Mesothelial cell of epicardium (in vitro differentiated cells): ENCODE measurements around the gene SPR. TPM values are rescaled to one million over a fixed set of nuclear protein-coding genes. Genes with fewer than 3 reads are reported as not detected.

Source experiments
- DNase-seq, 2 experiments: peaks; one replicate each; pipeline ENCODE4 v3.0.0; 2021; ENCODE audit warnings: low spot score in 2 of 2; ENCODE audit not compliant: unreplicated experiment in 2 of 2
- H3K27ac Mint-ChIP-seq: 2 replicates; pipeline ENCODE4 v1.8.0; 2021; ENCODE audit warnings: mixed read lengths
- H3K27me3 Mint-ChIP-seq: 2 replicates; pipeline ENCODE4 v1.8.0; 2021; ENCODE audit warnings: low read depth, mixed read lengths
- H3K36me3 Mint-ChIP-seq: 2 replicates; pipeline ENCODE4 v1.8.0; 2021; ENCODE audit warnings: mixed read lengths
- H3K4me1 Mint-ChIP-seq: 2 replicates; pipeline ENCODE4 v1.8.0; 2021; ENCODE audit warnings: mixed read lengths
- H3K4me3 Mint-ChIP-seq: 2 replicates; pipeline ENCODE4 v1.8.0; 2021; ENCODE audit warnings: mild to moderate bottlenecking, moderate library complexity, mixed read lengths
- H3K9me3 Mint-ChIP-seq: 2 replicates; pipeline ENCODE4 v1.8.0; 2021; ENCODE audit warnings: mixed read lengths
- total RNA-seq: library from RNA; stranded (reverse); gene quantifications from 3 replicates; pipeline ENCODE4 v1.2.1, GENCODE V29; 2021
- TF ChIP-seq, protein P1 (sequence below): fragments of 200-600 bp; sonication (generic); IDR thresholded peaks from one replicate; pipeline ENCODE4 v1.5.0; 2021; ENCODE audit warnings: antibody characterized with exemption; ENCODE audit not compliant: unreplicated experiment

SPR gene
- total RNA-seq, 1 donor from 2014 or later: 12.5 TPM

DNA sequence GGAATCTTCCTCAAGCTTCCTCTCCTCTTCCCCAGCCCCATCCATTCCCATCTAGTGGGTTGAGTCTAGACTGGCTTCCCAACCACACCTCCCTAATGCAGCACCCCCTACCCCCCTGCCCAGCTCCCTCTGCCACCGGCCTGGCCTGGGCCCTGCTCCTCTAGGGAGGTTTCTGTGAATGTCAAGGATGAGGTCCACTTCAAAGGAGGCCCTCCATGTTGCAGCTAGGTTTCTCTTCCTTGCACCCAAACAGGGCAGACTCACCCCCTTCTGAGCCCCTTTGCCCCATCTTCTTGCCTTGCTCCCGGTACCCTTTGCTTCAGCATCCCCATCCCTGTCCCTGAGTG lies 48.4 kb downstream of the SPR start:
- Mint-ChIP-seq H3K36me3 (no peaks in the 10 kb centered on the region), H3K27ac (no peak overlapping the region), H3K27me3 (peaks cover 27% of the 10 kb centered on the region), H3K4me1 (peaks cover 7% of the 10 kb centered on the region), H3K4me3 (no peak overlapping the region), H3K9me3 (no peaks in the 10 kb centered on the region)
- TF ChIP-seq, protein P1, sequence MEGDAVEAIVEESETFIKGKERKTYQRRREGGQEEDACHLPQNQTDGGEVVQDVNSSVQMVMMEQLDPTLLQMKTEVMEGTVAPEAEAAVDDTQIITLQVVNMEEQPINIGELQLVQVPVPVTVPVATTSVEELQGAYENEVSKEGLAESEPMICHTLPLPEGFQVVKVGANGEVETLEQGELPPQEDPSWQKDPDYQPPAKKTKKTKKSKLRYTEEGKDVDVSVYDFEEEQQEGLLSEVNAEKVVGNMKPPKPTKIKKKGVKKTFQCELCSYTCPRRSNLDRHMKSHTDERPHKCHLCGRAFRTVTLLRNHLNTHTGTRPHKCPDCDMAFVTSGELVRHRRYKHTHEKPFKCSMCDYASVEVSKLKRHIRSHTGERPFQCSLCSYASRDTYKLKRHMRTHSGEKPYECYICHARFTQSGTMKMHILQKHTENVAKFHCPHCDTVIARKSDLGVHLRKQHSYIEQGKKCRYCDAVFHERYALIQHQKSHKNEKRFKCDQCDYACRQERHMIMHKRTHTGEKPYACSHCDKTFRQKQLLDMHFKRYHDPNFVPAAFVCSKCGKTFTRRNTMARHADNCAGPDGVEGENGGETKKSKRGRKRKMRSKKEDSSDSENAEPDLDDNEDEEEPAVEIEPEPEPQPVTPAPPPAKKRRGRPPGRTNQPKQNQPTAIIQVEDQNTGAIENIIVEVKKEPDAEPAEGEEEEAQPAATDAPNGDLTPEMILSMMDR: no peak
- no peak for DNase-seq

DNA sequence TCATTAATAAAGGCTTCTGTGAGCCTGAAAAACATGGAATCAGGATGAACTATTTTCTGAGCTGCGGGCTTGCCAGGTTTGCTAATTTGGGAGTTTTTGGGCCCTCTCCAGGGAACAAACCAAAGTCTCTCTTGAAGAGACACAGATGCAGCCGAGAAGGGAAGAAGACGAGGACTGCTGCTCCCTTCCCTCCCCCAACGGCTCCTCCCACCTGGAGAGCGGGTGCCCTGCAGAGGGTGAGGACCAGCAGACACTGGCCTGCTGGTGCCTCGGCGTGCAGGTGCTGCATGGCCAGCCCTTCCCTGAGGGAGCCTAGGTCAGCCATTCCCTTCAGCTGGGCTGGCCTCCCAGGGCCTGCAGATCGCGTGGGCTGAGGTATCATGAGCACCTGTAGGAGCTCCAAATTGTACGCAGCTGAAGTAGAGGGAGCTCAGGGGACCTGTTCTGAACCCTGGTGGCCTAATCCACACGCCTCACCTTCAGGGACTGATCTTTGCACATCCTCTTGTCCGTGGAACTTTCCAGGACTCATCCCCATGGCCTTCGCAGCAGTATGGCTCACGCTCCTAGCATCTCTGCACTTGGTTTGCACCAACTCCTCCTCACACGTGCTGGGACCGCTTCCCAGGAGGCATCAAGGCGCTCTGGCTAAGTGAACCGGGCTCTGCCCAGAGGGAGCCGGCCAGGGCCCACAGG lies 49.6 kb downstream of the SPR start:
- Mint-ChIP-seq H3K36me3 (no peaks in the 10 kb centered on the region), H3K9me3 (no peaks in the 10 kb centered on the region), H3K27me3 (peaks cover 27% of the 10 kb centered on the region), H3K27ac (no peak overlapping the region), H3K4me3 (no peak overlapping the region), H3K4me1 (peaks cover 12% of the 10 kb centered on the region)
- no peak for DNase-seq
- TF ChIP-seq, protein P1: no peak

DNA sequence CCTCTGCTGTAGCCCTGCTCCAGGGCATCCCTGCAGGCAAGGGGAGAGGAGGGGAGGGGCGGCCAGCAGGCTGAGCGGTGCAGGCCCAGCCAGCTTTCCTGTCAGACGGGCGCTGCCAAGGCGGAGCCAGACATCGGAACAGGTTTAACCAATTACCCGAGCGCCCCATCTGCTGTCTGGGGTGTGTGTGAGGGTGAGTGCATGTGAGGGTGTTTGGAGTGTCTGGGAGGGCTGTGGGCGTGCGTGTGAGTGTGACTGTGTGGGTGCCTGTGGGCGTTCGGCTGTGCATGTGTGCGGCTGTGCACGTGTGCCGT lies 50.1 kb downstream of the SPR start:
- no peak for DNase-seq
- Mint-ChIP-seq H3K36me3 (no peaks in the 10 kb centered on the region), H3K27ac (no peak overlapping the region), H3K27me3 (peaks cover 24% of the 10 kb centered on the region), H3K4me3 (no peak overlapping the region), H3K9me3 (no peaks in the 10 kb centered on the region), H3K4me1 (peaks cover 12% of the 10 kb centered on the region)
- TF ChIP-seq, protein P1: no peak

DNA sequence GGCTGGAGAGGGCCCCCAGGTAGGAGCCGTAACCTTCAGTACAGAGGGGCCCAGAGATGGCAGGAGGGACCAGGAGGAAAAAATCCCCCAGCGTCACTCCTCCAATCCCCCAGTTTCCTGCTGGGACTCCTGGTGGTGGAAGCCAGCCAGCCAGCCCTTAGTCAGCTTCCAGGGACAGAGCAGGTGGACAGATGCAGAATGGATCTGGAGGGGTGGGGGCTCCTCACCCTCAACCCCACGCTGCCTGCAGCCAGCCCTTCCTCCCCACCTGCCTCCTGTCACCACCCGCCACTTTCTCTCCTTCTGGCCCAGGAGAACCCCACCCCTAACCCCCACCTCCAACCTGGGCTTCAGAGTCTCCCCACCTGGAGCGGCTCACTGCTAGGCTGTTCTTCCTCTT lies 51.2 kb downstream of the SPR start:
- Mint-ChIP-seq H3K27me3 (peaks cover 21% of the 10 kb centered on the region), H3K4me1 (peaks cover 12% of the 10 kb centered on the region), H3K4me3 (no peak overlapping the region), H3K27ac (no peak overlapping the region), H3K36me3 (no peaks in the 10 kb centered on the region), H3K9me3 (no peaks in the 10 kb centered on the region)
- TF ChIP-seq, protein P1: no peak
- no peak for DNase-seq

DNA sequence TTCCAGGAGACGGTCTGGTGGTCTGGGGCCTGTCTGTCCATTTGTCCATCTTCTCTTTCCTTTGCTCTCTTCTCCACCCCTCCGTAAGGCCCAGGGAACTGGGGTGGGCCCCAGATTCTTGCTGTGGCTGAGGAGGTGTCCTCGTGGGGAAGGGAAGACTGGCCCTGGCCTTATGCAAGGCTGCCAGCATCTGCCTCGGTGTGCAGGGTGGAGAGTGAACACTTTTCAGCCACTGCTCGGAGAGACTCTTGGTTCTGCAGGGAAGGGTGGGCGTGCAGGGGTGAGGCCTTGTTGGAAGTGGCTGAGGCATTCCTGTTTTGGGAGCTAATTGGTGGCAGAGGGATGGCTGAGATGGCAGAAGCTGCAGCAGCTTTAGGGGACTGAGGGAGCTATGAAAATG lies 53.2 kb downstream of the SPR start:
- Mint-ChIP-seq H3K9me3 (no peaks in the 10 kb centered on the region), H3K27me3 (peaks cover 9% of the 10 kb centered on the region), H3K27ac (no peak overlapping the region), H3K4me1 (peaks cover 12% of the 10 kb centered on the region), H3K4me3 (no peak overlapping the region), H3K36me3 (no peaks in the 10 kb centered on the region)
- DNase-seq: no peak
- TF ChIP-seq, protein P1: no peak

DNA sequence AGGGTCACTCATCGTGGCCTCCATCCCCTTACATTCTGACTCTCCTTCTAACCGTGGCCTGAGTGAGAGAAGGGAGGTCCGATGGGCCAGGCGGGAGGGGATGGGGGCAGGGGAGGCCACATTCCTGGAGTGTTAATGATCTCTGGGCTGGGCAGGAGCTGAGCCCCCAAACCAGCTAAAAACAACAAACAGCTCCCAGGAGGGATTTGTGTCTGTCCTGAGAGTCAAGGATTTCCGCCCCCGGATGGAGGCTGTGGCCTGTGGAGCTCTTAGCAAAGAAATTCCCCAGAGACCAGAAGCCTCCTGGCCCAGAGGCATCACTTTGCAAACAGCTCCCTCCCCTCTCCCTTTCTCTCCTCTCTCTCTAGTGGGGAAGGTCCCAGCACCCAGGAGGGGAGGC lies 53.6 kb downstream of the SPR start:
- no peak for DNase-seq
- TF ChIP-seq, protein P1: no peak
- no peaks in the 10 kb centered on the region for H3K36me3 Mint-ChIP-seq
- H3K27ac Mint-ChIP-seq: no peak overlapping the region
- H3K4me3 Mint-ChIP-seq: no peak overlapping the region
- peaks cover 12% of the 10 kb centered on the region for H3K4me1 Mint-ChIP-seq
- peaks cover 5% of the 10 kb centered on the region for H3K27me3 Mint-ChIP-seq
- no peaks in the 10 kb centered on the region for H3K9me3 Mint-ChIP-seq
